GM19328 (cell line): ENCODE data around the gene CACNA2D3.
"Not testable (repeated sequence)": the region's sequence is repeated elsewhere in the genome, so short reads cannot be mapped to it uniquely, and the experiment has no call there.

Source experiments
- ATAC-seq: cut with Tn5 transposase; IDR thresholded peaks from one replicate; pipeline ENCODE4 v1.9.1; 2021; ENCODE audit warnings: mild to moderate bottlenecking, moderate library complexity; ENCODE audit not compliant: unreplicated experiment

Gene CACNA2D3

GRCh38 chr3:54434756-54435155 is 312.4 kb downstream of the CACNA2D3 start:
- no peak for ATAC-seq

GRCh38 chr3:54437271-54437670 is 314.9 kb downstream of the CACNA2D3 start:
- ATAC-seq: no peak

- no peak for ATAC-seq
Measured at GRCh38 chr3:54443561-54444161, 321.3 kb downstream of the CACNA2D3 start.

DNA sequence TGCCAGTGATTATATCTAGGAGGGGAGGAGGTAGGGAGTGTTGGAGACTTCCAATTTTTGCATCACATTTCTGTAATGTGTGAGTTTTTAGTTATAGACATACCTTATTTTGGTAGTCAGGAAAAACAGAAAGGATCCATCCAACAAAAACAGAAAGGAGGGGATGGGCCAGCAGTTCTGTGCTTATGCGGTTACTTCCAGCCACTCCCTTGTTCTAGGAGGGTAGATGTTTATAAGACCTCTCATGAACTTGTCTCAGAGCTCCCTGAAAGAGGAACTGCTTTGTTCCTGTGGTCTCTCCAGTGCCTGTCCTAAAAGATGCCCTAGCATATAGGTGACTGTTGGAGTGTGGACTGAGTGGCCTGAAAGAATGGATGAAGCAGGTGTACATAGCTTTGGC is 323.3 kb downstream of the CACNA2D3 start:
- ATAC-seq: no peak

GRCh38 chr3:54447427-54447826 is 325.1 kb downstream of the CACNA2D3 start:
- ATAC-seq: no peak

- ATAC-seq: no peak
Measured at GRCh38 chr3:54454806-54455205, 332.5 kb downstream of the CACNA2D3 start.

- ATAC-seq: no peak
Measured at GRCh38 chr3:54458357-54458756, 336.0 kb downstream of the CACNA2D3 start.

DNA sequence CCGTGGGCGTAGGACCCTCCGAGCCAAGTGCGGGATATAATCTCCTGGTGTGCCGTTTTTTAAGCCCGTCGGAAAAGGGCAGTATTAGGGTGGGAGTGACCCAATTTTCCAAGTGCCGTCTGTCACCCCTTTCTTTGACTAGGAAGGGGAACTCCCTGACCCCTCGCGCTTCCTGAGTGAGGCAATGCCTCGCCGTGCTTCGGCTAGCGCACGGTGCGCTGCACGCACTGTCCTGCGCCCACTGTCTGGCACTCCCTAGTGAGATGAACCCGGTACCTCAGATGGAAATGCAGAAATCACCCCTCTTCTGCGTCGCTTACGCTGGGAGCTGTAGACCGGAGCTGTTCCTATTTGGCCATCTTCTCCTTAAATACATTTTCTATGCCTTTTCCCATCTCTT is 342.2 kb downstream of the CACNA2D3 start:
- not testable (repeated sequence) for ATAC-seq

GRCh38 chr3:54476891-54477290 is 354.5 kb downstream of the CACNA2D3 start:
- ATAC-seq: no peak

- ATAC-seq: no peak
Measured at GRCh38 chr3:54481606-54482365, 359.4 kb downstream of the CACNA2D3 start.

DNA sequence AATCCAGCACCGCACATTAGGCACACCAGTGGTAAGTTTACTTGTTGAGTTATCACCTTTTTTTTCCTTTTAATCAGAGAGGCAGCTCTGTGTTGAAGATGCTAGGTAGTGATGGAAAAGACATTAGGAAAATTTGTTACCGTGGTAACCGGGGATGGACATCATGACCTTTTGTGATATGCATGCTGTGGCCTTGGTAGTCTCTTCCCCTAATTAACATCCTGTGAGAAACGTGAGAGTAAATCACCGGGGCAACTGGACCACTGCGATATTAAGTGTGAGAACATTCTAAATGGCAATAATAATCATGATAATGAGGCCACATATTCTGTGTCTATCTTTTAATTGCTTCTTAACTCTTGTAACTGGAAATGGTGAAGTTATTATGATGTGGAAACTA is 362.0 kb downstream of the CACNA2D3 start:
- ATAC-seq: no peak

- no peak for ATAC-seq
Measured at GRCh38 chr3:54486317-54486716, 364.0 kb downstream of the CACNA2D3 start.

GRCh38 chr3:54488297-54488696 is 365.9 kb downstream of the CACNA2D3 start:
- no peak for ATAC-seq

DNA sequence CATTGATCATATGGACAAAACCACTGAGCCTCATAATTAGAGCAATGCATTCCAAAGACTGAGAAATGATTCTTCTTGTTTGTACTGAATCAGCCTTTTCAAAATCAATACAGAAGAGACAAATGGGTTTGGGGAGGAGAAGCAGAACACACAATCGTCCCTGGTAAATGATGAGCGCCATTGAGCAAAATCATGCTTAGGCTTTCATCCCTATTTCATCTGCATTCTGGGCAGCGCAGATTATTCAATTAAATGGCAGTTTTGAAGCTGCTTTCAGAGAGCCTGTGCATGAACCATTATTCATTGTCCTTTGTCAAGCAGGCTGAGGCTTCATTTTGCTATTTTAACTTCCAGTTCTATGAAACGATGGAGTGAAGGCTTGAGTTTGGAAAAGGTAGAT is 371.9 kb downstream of the CACNA2D3 start:
- no peak for ATAC-seq

DNA sequence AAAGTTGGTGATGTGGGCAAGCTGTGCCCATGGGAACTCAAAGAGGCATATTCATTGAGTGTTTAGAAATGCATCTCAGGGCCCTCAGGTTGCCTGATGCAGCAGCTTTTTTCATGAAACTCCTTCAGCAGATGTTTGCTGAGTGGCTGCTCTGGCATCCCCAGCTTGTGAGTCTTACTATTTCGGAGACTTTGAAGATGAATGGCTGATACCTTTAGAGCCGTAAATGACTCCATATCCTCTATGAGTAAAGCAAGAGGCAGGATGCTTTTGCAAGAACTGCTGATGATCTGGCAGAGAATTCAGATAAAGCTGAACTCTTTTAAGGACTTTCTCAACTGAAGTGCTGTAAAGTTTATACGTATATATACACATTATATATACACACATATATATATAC is 384.3 kb downstream of the CACNA2D3 start:
- no peak for ATAC-seq

- ATAC-seq: no peak
Measured at GRCh38 chr3:54507876-54508460, 385.6 kb downstream of the CACNA2D3 start.

GRCh38 chr3:54510506-54510905 is 388.2 kb downstream of the CACNA2D3 start:
- no peak for ATAC-seq

DNA sequence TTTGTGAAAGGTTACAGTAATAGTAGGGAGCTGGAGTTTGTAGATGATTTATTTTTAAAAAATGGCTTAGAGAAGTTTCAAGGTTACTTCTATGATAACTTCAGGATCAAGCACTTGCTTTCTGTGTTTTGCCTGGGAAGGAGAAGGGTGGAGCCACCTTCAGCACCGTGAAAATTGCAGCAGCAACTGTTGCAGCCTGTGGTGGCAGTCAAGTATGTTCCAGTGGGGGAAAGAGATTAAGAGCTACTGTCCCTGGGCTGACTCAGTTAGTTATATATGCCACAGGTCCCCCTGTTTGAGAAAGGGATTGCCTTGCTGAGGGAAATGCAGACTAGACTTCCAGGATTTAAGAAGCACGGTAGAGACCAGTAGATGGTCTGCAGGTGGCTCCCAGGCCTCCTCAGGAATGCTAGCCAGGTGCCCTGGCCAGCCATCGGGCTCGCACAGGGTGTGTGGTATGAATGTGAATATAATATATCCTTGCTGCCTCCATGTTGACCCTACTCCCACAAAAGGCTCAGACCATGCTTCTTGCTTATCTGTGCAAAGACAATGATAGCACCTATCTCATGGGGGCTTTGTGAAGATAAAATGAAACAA is 389.5 kb downstream of the CACNA2D3 start:
- no peak for ATAC-seq

DNA sequence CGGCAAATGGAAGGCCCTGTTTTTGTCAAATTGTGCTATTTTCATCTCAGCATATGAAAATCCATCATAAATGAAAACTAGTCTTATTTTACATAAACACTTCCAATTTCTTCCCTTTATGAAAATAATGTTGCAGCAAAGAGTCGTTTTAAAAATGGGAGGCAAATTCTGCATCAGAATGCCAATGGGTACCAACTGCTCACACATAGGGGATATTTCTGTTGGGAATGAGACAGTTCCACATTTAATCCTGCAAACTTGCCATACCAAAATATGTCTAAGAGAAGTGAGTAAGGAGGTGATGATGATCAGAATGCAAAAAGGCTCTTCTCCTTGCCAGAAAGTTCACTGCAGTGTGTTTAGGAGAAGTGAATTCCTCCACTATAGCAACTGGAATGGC is 391.7 kb downstream of the CACNA2D3 start:
- ATAC-seq: no peak

- no peak for ATAC-seq
Measured at GRCh38 chr3:54514416-54514815, 392.1 kb downstream of the CACNA2D3 start.

GRCh38 chr3:54515441-54516213 is 393.3 kb downstream of the CACNA2D3 start:
- no peak for ATAC-seq
